GM18508 (cell line): ENCODE measurements around the gene COL10A1.

ENCODE experiments used
- ATAC-seq: cut with Tn5 transposase; IDR thresholded peaks from one replicate; pipeline ENCODE4 v1.9.1; 2021; ENCODE audit warnings: moderate number of reproducible peaks; ENCODE audit not compliant: insufficient read depth, unreplicated experiment

The COL10A1 gene

GRCh38 chr6:116088946-116089345 lies 37.0 kb downstream of the COL10A1 start:
- ATAC-seq = no peak

- peak; percentile 94 for ATAC-seq
These were observed 38.4 kb downstream of the COL10A1 start for GRCh38 chr6:116087437-116088027.

- ATAC-seq = no peak
These were observed 41.6 kb downstream of the COL10A1 start for GRCh38 chr6:116084284-116084683.

- no peak for ATAC-seq
These were observed 42.9 kb downstream of the COL10A1 start for GRCh38 chr6:116083052-116083451.

GRCh38 chr6:116078945-116079344 lies 47.0 kb downstream of the COL10A1 start:
- ATAC-seq = no peak

GRCh38 chr6:116078522-116078921 lies 47.4 kb downstream of the COL10A1 start:
- ATAC-seq = no peak

GRCh38 chr6:116074732-116075390 lies 51.1 kb downstream of the COL10A1 start:
- ATAC-seq = no peak

- no peak for ATAC-seq
These were observed 52.0 kb downstream of the COL10A1 start for GRCh38 chr6:116073765-116074440.

- ATAC-seq = no peak
These were observed 53.6 kb downstream of the COL10A1 start for GRCh38 chr6:116072368-116072767.

- no peak for ATAC-seq
These were observed 55.1 kb downstream of the COL10A1 start for GRCh38 chr6:116070616-116071389.

GRCh38 chr6:116070101-116070500 lies 55.8 kb downstream of the COL10A1 start:
- no peak for ATAC-seq
